ENCODE results near the gene UAP1. TPM values are rescaled to one million over a fixed set of nuclear protein-coding genes. Genes with fewer than 3 reads are reported as not detected.

Gene UAP1
- total RNA-seq, 1 experiment from 2014 or later, result 168 TPM

DNA sequence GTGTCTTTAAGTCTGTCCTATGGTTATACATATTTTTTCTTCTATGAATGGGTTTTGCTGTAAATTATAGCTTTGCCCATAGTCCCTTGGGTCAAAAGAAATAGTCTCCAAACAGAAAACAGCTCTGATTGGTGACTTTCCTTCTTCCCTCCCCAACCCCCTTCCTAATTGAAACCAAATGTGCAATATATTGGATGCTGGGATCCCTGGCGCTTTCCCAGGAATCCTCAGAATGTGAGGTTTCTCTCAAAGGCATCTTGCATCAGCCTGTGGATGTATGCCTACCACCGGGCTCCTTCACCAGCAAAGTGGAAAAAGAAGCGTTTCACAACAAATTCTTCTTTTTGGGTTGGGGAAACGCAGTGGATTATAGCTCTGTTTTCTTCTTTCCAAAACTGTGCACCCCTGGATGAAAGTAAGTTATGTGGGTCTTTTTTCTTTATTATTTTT, 70.7 kb downstream of the UAP1 start, which contains the start of gene DDR2:
DDR2 (plus strand) TSS at position 248 of the 450 bp plus-strand sequence. CDS start 86,600 bp downstream, outside the sequence.
- peak within 1 kb of the TSS; percentile 86 for H3K27ac ChIP-seq
- no peaks in the 10 kb centered on the region for H3K36me3 ChIP-seq
- DNase-seq (ENCODE audit: low read depth in 1 of 2, low spot score in 2 of 2), result peak; percentile 88 to 95
- no peaks in the 10 kb centered on the region for H3K9me3 ChIP-seq (replicated peaks)
- H3K27me3 ChIP-seq (replicated peaks), result no peaks in the 10 kb centered on the region
- H3K4me1 ChIP-seq (replicated peaks), result peaks cover 56% of the 10 kb centered on the region
- peak within 1 kb of the TSS; percentile 46 for H3K4me3 ChIP-seq

DNA sequence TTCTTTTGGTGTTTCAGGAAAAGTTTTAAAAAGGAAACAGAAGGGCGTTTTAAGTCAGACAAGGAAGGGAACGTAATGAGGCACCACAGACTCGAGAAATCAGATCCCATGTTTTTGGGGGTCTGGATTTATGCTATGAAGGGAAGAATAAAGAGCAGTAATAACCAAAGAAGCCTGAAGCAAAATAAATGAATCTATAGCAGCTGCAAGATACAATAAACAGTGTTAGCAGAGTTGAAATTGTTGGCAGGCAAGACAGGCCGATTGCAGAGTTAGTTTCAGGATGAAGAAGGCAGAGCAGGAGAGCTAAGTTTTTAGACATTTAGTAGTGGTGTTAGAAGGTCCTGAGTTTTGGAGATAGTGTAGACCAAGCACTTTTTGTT, 71.2 kb downstream of the UAP1 start:
- Histone ChIP-seq H3K4me3 (peak overlapping the region; percentile 46), H3K4me1 (replicated peaks) (peaks cover 52% of the 10 kb centered on the region)
- peak in 1 of 2 experiments; percentile 65 for DNase-seq (ENCODE audit: low read depth in 1 of 2, low spot score in 2 of 2)

DNA sequence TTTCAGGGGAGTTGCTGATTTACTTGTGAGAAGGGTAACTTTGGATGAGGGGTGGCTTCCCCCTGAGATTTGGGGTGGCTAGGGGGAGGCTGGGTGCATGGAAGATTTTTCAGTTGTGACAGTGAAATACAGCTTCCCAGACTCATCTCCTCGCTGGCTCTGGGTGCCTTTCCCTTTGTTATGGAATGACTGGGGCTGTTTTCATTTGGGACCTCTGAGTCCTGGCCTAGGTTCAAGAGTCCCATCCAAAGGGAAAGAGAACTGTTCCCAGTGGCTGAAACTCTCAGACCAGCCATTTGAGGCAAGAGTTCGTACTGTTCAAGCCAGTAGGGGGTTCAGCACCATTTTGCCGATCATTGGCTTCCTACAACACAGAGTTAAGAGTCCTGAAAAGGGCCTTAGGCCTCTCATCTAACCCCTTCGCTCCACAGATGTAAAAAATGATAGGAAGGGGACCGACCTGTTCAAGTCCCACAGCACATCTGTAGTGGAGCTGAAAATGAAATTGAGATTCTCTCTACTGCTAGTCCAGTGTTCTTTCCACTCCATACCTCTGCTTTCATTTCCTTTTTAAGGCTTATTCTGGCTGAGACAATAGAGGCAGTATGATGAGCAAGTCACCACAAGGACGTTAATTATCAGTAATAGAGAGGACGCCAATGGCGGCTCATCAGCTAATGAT, 71.7 kb downstream of the UAP1 start:
- no peaks in the 10 kb centered on the region for H3K36me3 ChIP-seq
- H3K27ac ChIP-seq, result peak overlapping the region; percentile 86
- peak overlapping the region; percentile 46 for H3K4me3 ChIP-seq
- H3K4me1 ChIP-seq (replicated peaks), result peaks cover 52% of the 10 kb centered on the region
- peak in 1 of 2 experiments; percentile 62 for DNase-seq (ENCODE audit: low read depth in 1 of 2, low spot score in 2 of 2)
- H3K9me3 ChIP-seq (replicated peaks), result no peaks in the 10 kb centered on the region
- H3K27me3 ChIP-seq (replicated peaks), result no peaks in the 10 kb centered on the region

More for the DNA sequence above, 71.2 kb downstream of the UAP1 start:
- H3K27me3 ChIP-seq (replicated peaks), result no peaks in the 10 kb centered on the region
- H3K36me3 ChIP-seq, result no peaks in the 10 kb centered on the region
- H3K9me3 ChIP-seq (replicated peaks), result no peaks in the 10 kb centered on the region
- H3K27ac ChIP-seq, result peak overlapping the region; percentile 86

DNA sequence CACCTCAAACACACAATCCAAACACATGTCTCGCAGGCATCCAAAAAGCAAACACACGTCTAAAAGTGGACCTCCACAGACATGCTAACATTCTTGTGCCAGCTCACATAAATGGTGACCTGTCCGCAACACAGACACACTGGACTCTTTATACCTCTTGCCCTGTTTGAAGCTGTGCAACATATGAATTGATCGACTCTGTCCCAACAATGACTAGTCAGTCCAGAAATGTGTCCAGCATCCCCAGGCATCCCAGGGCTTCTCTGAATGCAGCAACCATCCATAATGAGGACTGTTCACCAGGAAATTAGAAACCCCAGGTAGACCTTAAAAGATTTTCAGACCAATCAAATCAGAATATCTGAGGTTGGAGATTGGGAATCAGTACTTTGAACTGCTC, 73.9 kb downstream of the UAP1 start:
- H3K4me1 ChIP-seq (replicated peaks), result peaks cover 35% of the 10 kb centered on the region
- H3K4me3 ChIP-seq, result no peak overlapping the region
- no peak overlapping the region for H3K27ac ChIP-seq
- no peak for DNase-seq (ENCODE audit: low read depth in 1 of 2, low spot score in 2 of 2)
- H3K9me3 ChIP-seq (replicated peaks), result no peaks in the 10 kb centered on the region
- peaks cover 10% of the 10 kb centered on the region for H3K36me3 ChIP-seq
- H3K27me3 ChIP-seq (replicated peaks), result no peaks in the 10 kb centered on the region

DNA sequence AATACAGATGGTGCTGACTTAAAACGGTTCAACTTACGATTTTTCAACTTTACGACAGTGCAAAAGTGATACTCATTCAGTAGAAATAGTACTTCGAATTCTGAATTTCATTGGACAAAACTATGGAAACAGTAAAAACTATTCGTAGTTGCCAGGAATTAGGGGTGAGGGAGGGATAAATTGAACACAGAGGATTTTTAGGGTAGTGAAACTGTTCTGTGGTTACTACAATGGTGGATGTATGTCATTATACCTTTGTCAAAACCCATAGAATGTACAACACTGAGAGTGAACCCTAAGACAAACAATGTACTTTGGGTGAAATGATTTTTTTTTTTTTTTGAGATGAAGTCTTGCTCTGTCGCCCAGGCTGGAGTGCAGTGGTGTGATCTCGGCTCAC, 78.2 kb downstream of the UAP1 start:
- Histone ChIP-seq H3K36me3 (peaks cover 28% of the 10 kb centered on the region), H3K4me1 (replicated peaks) (peaks cover 10% of the 10 kb centered on the region), H3K27ac (no peak overlapping the region), H3K9me3 (replicated peaks) (no peaks in the 10 kb centered on the region), H3K4me3 (no peak overlapping the region), H3K27me3 (replicated peaks) (no peaks in the 10 kb centered on the region)
- DNase-seq (ENCODE audit: low read depth in 1 of 2, low spot score in 2 of 2), result no peak

DNA sequence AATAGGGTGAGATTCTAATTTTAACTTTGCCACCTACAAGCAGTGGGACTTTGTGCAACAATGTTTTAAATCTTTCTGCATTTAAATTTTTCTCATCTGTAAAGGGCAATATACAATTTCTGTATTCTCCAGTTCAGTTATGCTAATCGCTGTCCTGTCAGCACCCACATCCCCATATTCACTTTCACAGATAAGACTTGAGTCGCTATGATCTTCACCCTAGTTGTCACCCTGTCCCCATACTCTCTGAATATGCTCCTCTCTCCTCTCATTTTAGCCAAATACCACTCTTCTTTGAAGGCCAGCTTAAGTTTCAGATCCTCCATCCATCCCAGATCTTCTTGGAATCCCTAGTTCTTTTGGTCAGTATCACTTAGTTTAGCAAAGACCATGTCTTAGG, 79.6 kb downstream of the UAP1 start:
- Histone ChIP-seq H3K4me1 (replicated peaks) (no peaks in the 10 kb centered on the region), H3K27me3 (replicated peaks) (no peaks in the 10 kb centered on the region), H3K9me3 (replicated peaks) (no peaks in the 10 kb centered on the region), H3K27ac (no peak overlapping the region), H3K4me3 (no peak overlapping the region), H3K36me3 (peaks cover 38% of the 10 kb centered on the region)
- DNase-seq (ENCODE audit: low read depth in 1 of 2, low spot score in 2 of 2), result no peak

DNA sequence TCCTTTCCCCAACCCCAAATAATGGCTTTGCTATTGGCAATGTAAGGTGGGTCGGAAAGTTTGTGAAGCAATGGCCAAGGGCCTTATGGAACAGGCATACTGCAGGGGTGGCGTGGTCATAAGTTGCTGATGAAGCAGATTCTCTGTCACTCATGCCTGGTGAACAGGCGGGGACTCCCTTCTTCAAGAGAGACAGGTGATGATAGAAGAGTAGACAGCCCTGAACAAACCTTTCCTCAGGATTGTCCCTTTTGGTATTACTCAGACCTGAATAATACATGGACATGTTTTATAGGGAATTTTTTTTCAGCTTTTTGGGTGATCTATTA, 83.4 kb downstream of the UAP1 start:
- H3K4me3 ChIP-seq, result no peak overlapping the region
- H3K9me3 ChIP-seq (replicated peaks), result no peaks in the 10 kb centered on the region

DNA sequence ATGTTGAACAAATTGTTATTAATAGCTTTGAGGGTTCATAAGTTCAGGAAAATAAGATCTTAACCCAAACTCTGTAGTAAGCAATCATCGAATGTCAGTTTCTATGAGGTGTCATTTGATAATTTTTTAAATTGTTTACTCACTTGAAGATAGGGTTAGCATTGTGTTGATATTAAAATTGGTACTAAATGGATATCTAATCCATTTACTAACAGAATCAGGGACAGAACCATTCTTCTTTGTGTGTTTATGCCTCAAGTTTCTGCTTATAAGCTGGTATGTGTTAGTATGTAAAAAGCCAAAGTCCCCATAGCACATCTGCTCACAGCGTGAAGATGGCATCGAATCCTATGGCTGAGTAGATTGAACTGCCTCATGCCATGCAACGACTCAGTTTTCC, 84.1 kb downstream of the UAP1 start:
- H3K9me3 ChIP-seq (replicated peaks), result no peaks in the 10 kb centered on the region
- no peak overlapping the region for H3K4me3 ChIP-seq
- H3K27me3 ChIP-seq (replicated peaks), result no peaks in the 10 kb centered on the region
- H3K36me3 ChIP-seq, result peaks cover 32% of the 10 kb centered on the region
- no peak overlapping the region for H3K27ac ChIP-seq
- no peak for DNase-seq (ENCODE audit: low read depth in 1 of 2, low spot score in 2 of 2)
- no peaks in the 10 kb centered on the region for H3K4me1 ChIP-seq (replicated peaks)

More for the DNA sequence above, 83.4 kb downstream of the UAP1 start:
- no peak overlapping the region for H3K27ac ChIP-seq
- DNase-seq (ENCODE audit: low read depth in 1 of 2, low spot score in 2 of 2), result no peak
- H3K36me3 ChIP-seq, result peaks cover 32% of the 10 kb centered on the region
- no peaks in the 10 kb centered on the region for H3K27me3 ChIP-seq (replicated peaks)
- no peaks in the 10 kb centered on the region for H3K4me1 ChIP-seq (replicated peaks)

DNA sequence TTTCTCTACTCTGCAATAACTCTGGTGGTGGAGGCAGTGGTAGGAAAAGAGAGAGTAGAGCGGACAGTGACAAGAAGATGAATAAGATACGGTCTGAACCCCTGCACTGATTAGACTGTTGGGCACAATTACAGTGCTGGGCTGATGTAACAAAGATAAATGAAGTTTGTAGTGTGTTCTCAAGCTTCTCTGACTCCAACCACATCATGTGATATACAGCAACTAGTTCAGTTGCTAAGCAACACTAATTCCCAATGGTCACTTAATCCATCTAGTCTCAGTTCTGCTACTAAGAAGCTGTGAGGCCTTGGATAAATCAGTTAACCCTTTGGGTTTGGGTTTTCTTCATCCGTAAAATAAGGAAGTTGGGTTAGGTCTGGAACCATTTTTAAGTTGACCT, 88.1 kb downstream of the UAP1 start:
- no peak overlapping the region for H3K27ac ChIP-seq
- DNase-seq (ENCODE audit: low read depth in 1 of 2, low spot score in 2 of 2), result no peak

More for the DNA sequence above, 88.1 kb downstream of the UAP1 start:
- no peaks in the 10 kb centered on the region for H3K4me1 ChIP-seq (replicated peaks)
- H3K36me3 ChIP-seq, result peaks cover 23% of the 10 kb centered on the region
- H3K9me3 ChIP-seq (replicated peaks), result no peaks in the 10 kb centered on the region
- no peaks in the 10 kb centered on the region for H3K27me3 ChIP-seq (replicated peaks)
- H3K4me3 ChIP-seq, result no peak overlapping the region

Other genes starting within 250 kb of the UAP1 start
- not detected in 2 replicates for gene SPATA46, start 184.9 kb upstream of the UAP1 start, total RNA-seq (2014; rRNA removed; shearing (Covaris generic))
- 0.37 and 6.0 TPM in 2 replicates for gene C1orf226, start 180.0 kb upstream of the UAP1 start, total RNA-seq (2014; rRNA removed; shearing (Covaris generic))
- not detected in 2 replicates for gene SH2D1B, start 149.6 kb upstream of the UAP1 start, total RNA-seq (2014; rRNA removed; shearing (Covaris generic))
- gene UHMK1, start 63.9 kb upstream of the UAP1 start, total RNA-seq (2014; rRNA removed; shearing (Covaris generic)), result 133 and 177 TPM in 2 replicates
- gene DDR2, start 70.7 kb downstream of the UAP1 start, total RNA-seq (2014; rRNA removed; shearing (Covaris generic)), result 52.7 and 62.8 TPM in 2 replicates
- 9.9 and 12.3 TPM in 2 replicates for gene HSD17B7, start 229.0 kb downstream of the UAP1 start, total RNA-seq (2014; rRNA removed; shearing (Covaris generic))